NCI-H446 (cell line): Measurements from ENCODE around the gene LAGE3.
A peak's percentile ranks its signal among the peaks of the same experiment; 100 is the strongest.

Source experiments
- DNase-seq, 2 experiments: peaks; one replicate each; lab custom pipeline; 2025; lab: John Stamatoyannopoulos, UW

The LAGE3 gene

GRCh38 chrX:154478728-154479622, at the start of gene LAGE3:
Gene LAGE3 (minus strand): TSS chrX:154479281. CDS start chrX:154478915, 366 bp downstream.
- peak; percentile 26 to 90 for DNase-seq

- DNase-seq, result peak; percentile 53 to 68
These were observed 48.0 kb upstream of the LAGE3 start for GRCh38 chrX:154526901-154527675.

GRCh38 chrX:154525606-154526490, 46.8 kb upstream of the LAGE3 start:
- DNase-seq, result no peak

- DNase-seq, result no peak
These were observed 40.3 kb upstream of the LAGE3 start for GRCh38 chrX:154519389-154519788.

- no peak for DNase-seq
These were observed 38.2 kb upstream of the LAGE3 start for GRCh38 chrX:154517101-154517781.

GRCh38 chrX:154516656-154517100, 37.6 kb upstream of the LAGE3 start:
- no peak for DNase-seq

GRCh38 chrX:154515966-154516655, 37.0 kb upstream of the LAGE3 start, which contains the start of gene FAM3A:
Gene FAM3A (minus strand): TSS chrX:154516232. CDS start chrX:154515772, 460 bp downstream.
- DNase-seq, result peak; percentile 38 to 91

- DNase-seq, result no peak
These were observed 36.2 kb upstream of the LAGE3 start for GRCh38 chrX:154515090-154515965.

GRCh38 chrX:154513716-154514115, 34.6 kb upstream of the LAGE3 start:
- DNase-seq, result no peak

- DNase-seq, result no peak
These were observed 33.9 kb upstream of the LAGE3 start for GRCh38 chrX:154512879-154513553.

GRCh38 chrX:154511761-154512160, 32.7 kb upstream of the LAGE3 start:
- no peak for DNase-seq

- DNase-seq, result no peak
These were observed 30.4 kb upstream of the LAGE3 start for GRCh38 chrX:154509455-154509854.

GRCh38 chrX:154508384-154508745, 29.3 kb upstream of the LAGE3 start:
- no peak for DNase-seq

- no peak for DNase-seq
These were observed 28.7 kb upstream of the LAGE3 start for GRCh38 chrX:154507673-154508383.

GRCh38 chrX:154506483-154507332, 27.6 kb upstream of the LAGE3 start:
- DNase-seq, result no peak

- no peak for DNase-seq
These were observed 26.7 kb upstream of the LAGE3 start for GRCh38 chrX:154505734-154506133.

GRCh38 chrX:154502989-154503388, 23.9 kb upstream of the LAGE3 start:
- DNase-seq, result no peak
